ENCODE data around the gene CNNM3. TPM values are rescaled to one million over a fixed set of nuclear protein-coding genes. Genes with fewer than 3 reads are reported as not detected.

CNNM3 gene
- polyA plus RNA-seq, 10 donors = 13.5 to 24.2 (median 18.3) TPM

GRCh38 chr2:96816836-96817702, 1.0 kb downstream of the CNNM3 start:
- DNase-seq = peak in 1 of 3 donors; percentile 63

- no peak for DNase-seq
These were observed 1.8 kb downstream of the CNNM3 start for GRCh38 chr2:96817882-96818281.

DNA sequence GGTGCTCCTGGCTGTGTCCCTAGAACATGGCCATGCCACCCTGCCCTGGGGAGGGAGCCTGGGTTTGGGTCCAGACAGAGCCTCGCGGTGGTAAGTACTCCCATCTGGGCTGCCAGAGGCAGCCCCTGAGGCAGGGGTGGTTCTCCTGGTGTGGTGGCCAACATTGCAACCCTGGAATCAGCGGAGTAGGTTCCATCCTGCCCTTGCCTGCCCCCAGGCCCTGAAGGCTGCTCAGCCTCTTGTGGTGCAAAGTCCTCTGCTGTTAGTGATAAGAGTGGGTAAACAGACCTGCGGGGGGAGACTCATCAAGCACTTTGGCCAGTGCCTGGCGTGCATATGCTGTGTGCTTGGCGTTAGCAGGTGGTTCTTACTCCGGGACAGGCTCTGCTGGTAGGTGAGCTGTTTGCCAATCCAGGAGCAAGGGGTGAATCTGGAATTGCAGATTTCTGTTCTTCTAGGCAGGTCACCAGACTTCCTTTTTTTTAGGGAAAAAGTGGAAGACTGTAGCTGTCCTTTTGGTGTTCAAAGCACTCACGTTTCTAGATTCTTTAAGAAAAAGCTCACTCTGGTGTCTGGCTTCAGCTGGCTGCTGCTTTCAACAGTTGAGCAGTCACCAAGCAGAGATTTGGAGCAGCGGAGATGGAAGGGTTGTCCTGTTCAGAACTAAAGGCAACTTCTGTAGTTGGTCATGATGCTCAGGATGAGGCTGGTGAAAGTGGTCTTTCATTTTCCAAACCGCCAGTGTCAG, 3.2 kb downstream of the CNNM3 start:
- DNase-seq = no peak

- no peak for DNase-seq
These were observed 3.9 kb downstream of the CNNM3 start for GRCh38 chr2:96819876-96820511.

GRCh38 chr2:96821113-96821675, 5.1 kb downstream of the CNNM3 start:
- DNase-seq = no peak

DNA sequence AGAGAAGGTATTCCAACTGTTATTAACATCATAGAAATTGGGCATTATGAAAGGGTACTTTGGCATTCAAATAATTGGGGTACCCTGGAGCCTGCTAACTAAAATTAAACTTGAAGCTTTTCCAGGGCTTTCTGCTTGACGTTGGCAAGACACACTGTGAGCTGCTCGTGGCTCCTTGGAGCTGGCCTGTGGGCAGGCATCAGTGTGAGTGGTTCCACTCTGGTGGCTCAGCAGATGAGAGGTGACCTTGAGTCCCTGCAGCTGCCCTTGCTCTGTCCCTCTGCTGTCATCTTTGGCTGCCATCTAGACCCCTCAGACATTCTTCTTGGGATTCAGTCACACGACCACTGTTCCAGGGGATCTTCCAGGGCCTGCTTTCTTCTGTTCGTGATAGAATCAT, 6.7 kb downstream of the CNNM3 start:
- no peak for DNase-seq

GRCh38 chr2:96823198-96823597, 7.1 kb downstream of the CNNM3 start:
- DNase-seq = peak in 2 of 3 donors; percentile 37 to 63

GRCh38 chr2:96824079-96824870, 8.2 kb downstream of the CNNM3 start:
- no peak for DNase-seq

DNA sequence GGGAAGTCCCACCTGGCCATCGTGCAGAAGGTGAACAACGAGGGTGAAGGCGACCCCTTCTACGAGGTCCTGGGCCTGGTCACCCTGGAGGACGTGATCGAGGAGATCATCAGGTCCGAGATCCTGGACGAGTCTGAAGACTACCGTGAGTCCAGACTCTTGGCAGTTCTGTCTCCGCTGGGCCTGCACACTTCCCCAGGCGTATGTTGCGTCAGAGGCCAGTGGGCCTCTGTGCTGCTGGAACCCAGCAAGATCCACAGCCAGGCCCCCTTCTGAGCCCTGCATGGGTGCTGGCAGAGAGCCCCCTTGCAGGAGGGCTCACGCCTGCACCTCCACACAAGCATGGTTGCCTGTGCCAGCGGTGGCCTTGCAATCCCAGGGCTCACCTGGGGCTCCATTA, 9.0 kb downstream of the CNNM3 start:
- no peak for DNase-seq

- no peak for DNase-seq
These were observed 10.6 kb downstream of the CNNM3 start for GRCh38 chr2:96826546-96827278.

DNA sequence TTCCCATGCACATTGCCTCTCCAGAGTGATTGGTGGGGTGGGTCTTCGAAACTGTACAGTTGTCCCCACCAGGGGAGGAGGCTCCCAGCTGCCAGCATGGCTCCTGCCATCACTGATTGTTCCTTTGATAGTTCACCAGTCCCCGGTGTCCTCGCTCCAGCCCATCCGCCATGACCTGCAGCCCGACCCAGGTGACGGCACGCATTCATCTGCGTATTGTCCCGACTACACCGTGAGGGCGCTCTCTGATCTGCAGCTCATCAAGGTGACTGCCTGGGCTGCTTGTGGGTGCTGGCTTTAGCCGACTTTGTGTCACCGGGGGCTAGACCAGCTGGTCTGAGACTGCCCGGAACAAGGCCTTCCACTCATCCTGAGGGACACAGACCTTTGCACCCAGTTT, 12.4 kb downstream of the CNNM3 start:
- DNase-seq = no peak

- no peak for DNase-seq
These were observed 12.8 kb downstream of the CNNM3 start for GRCh38 chr2:96828874-96829273.

DNA sequence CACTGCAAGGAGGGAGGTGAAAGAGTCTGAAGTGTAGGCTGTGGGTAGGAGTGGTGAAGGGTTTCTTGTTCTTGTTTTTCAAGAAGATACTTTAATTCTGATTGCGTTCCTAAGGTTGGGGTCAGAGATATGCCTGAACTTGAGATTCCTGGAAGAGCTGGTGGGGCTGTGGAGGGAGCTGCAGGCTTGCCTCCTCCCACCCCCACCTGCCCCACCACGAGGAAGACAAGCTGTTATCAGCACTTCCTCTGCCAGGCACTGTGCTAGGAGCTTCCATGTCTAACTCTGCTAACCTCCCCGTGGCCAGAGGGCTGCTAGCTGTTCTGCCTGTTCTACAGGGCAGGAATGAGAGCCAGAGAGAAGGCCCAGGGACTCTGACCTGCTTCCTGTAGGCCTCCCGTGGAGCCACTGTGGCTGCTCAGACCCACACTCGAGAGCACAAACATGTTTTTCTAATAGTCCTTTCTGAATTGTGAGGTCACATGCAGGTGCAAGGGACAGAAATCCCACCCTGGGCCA, 14.0 kb downstream of the CNNM3 start:
- no peak for DNase-seq

GRCh38 chr2:96831679-96832078, 15.6 kb downstream of the CNNM3 start:
- no peak for DNase-seq

DNA sequence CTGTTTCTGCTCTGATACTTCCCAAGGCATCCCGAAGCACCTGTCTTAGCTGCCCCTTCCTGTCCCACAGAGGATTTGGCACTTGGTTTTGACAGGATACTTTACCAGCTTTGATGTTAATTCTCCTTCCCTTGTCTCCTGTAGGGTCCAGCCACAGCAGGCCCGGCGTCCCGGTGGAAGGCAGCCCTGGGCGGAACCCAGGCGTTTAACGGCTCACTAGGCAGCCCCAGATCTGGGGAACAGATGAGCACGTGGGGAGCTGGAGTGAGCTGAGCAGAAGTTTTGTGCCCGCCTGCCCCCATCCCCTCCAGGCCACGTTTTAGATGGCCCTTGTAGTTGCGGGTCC, 16.3 kb downstream of the CNNM3 start:
- no peak for DNase-seq

GRCh38 chr2:96832754-96833507, 16.9 kb downstream of the CNNM3 start:
- DNase-seq = peak; percentile 56 to 67 (median 58)

GRCh38 chr2:96835830-96836229, 19.8 kb downstream of the CNNM3 start:
- DNase-seq = no peak

DNA sequence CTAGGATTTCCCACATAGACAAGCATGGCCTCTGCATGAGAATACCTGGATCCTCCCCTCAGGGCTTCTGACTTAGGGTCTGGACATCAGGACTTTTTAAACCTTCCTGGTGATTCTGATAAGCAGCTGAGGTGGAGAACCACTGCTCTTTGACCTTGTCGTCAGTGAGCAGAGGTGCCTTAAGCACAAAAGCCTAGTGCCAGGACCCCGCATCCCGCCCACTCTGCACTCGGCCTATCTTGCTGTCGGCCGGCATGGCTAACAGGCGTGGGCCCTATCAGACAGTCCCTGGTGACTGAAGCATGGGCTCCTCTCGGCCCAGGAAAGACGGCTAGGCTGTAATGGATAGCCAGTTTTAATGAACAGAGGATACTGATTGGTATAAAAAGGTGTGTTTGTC, 21.5 kb downstream of the CNNM3 start:
- no peak for DNase-seq

DNA sequence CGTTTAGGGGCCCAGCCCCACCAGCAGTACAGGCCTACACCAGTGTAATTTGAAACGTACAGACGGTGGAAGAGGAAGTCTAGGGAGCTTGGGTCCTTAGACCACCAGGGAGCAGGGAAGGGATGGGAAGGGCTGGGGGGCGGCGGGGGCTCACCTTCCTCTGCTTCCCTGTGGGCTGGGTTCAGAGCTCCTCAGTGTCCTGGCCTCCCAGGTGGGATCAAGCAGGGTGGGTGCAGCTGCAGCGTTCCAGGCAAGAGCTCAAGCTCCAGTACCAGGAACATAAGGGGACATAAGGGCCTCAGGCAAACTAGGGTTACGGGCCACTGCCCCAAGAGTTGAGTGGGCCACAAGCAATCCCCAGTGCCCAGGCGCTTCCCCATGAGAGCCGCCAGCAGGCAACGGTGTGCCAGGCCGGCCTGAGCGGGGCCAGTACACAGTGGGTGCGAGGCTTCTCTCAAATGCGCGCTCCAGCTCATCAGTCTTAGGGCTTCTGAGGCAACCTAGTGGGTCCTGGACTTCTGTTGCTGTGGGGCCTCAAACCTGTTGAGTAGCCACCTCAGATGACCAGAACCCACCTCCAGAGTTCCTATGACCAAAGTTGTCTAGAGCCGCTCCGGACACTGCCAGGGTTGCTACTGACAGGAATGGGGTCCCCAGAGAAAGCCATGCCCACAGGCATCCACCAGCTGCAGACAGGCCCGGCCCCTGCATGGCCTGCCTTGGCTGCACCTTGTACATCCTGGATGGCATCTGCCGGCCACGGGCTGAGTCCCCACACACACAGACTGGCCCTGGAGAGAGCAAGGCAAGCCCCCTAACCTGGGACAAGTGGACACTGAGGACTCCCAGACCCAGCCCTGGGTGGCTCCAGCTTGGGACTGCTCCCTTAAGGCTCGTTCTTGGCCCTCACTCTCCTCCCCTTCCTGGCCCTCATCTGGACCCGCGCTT, 22.6 kb downstream of the CNNM3 start:
- DNase-seq = no peak
